HG02970 (cell line): ENCODE data around the gene NTRK3.
"Not testable (repeated sequence)": the region's sequence is repeated elsewhere in the genome, so short reads cannot be mapped to it uniquely, and the experiment has no call there.

Source experiments
- ATAC-seq: cut with Tn5 transposase; IDR thresholded peaks from one replicate; pipeline ENCODE4 v1.9.1; 2021; ENCODE audit warnings: mild to moderate bottlenecking, moderate library complexity, moderate number of reproducible peaks; ENCODE audit not compliant: unreplicated experiment, low FRiP score

Gene NTRK3

GRCh38 chr15:87858651-87859050 lies 397.9 kb downstream of the NTRK3 start:
- ATAC-seq, result no peak

DNA sequence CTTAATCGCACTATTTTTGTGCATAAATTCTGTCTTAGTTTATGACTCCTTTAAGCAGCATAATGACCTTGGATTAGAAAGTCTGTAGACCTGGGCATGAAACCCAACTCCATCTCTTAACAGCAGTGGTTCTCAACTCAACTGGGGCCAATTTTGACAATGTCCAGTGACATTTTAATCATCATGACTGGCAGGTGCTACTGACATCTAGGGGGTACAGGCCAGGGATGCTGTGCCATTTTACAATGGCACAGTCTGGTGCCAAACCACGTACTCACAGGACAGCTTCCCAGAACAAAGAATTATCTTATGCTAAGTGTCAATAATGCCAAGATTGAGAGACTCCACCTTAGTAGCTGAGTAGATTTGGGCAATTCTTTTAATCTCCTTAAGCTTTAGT lies 405.0 kb downstream of the NTRK3 start:
- no peak for ATAC-seq

DNA sequence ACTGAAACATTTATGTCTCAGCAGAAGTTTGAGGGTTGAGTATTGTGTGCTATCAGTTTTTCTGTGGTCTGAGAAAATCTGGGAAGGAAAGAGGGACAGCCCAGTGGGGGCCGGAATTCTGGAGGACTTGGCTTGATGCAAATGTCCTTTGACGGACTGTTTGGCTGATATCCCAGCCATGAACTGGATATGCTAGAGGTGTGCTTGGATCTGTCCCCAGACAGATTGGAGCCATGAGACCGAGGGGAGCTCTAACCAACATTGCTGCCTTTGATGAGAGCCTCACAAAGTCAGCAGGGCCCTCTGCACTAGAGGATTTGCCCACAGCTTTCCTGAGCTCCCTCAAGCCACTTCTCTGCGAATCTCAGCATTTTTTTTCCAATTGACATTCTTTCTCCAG lies 405.6 kb downstream of the NTRK3 start:
- ATAC-seq, result no peak

GRCh38 chr15:87849181-87849580 lies 407.4 kb downstream of the NTRK3 start:
- ATAC-seq, result no peak

- no peak for ATAC-seq
Measured at GRCh38 chr15:87848012-87848411, 408.5 kb downstream of the NTRK3 start.

GRCh38 chr15:87846746-87847145 lies 409.8 kb downstream of the NTRK3 start:
- ATAC-seq, result no peak

- no peak for ATAC-seq
Measured at GRCh38 chr15:87843312-87843711, 413.2 kb downstream of the NTRK3 start.

DNA sequence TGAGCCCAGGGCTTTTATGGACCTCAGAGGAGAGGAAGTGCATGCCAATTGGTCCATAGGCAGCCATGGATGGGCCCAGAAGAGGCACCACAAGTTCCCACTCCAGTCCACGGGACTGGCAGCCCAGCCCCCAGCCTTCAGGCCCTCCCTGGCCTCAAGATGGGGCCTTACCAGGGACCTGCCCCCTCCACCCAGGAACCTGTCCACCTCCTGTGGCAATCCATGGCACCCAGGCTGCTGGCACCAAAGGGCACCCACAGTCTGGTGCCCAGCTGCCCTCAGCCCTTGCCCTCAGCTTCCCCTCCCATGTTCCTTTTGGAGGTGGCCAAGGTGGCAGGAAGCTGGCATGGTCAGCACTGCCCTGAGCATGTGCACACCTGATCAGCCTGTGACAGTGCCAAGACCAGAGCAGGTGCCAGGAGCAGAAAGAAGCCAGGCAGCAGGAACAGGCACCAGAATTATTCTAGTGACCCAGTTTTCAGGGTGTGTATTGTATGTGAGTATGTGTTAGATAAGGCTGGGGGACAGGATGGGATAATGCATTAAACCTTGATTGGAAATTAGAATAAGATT lies 415.0 kb downstream of the NTRK3 start:
- ATAC-seq, result no peak

- ATAC-seq, result not testable (repeated sequence)
Measured at GRCh38 chr15:87835830-87836229, 420.7 kb downstream of the NTRK3 start.

DNA sequence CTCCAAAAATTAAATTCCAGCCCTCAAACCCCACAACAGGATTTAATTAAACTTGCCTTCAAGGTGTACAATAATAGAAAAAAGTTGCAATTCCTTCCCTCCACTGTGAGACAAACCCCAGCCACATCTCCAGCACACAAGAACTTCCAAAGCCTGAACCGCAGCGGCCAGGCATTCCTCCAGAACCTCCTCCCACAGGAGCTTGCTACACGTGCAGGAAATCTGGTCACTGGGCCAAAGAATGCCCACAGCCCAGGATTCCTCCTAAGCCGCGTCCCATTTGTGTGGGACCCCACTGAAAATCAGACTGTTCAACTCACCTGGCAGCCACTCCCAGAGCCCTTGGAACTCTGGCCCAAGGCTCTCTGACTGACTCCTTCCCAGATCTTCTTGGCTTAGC lies 423.2 kb downstream of the NTRK3 start:
- ATAC-seq, result not testable (repeated sequence)

DNA sequence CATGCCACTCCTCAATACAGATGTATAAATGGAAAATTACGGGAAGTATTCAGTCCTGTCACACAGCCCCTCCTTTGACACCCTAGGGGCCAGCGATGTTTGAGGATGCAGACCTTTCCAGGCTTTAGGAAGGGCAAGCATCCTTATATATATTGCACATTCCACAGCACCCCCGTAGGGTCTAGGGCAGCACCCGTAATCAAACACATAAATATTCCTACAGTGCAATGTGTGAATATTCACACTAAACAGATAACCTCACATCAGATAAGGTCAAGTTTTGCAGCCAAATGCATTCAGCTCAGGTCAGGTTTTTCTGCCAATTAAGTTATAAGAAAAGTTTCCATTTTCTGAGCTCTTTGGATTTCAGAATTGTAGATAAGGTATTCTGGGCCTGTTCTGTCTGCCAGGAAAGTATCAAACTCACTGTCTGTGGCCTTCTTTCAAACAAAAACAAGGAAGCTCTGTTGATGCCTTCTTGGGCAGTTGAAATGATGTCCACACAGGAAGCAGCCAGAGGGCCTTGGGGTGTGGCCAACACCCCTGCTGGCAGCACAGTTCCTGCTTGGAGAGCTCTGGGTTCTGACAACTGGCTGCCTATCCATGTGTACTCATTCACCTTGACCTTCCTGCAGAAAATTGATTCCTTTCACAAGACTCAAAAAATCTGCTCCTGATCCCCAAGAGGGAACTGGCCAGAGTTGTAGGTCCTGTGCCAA lies 427.0 kb downstream of the NTRK3 start:
- ATAC-seq, result no peak

DNA sequence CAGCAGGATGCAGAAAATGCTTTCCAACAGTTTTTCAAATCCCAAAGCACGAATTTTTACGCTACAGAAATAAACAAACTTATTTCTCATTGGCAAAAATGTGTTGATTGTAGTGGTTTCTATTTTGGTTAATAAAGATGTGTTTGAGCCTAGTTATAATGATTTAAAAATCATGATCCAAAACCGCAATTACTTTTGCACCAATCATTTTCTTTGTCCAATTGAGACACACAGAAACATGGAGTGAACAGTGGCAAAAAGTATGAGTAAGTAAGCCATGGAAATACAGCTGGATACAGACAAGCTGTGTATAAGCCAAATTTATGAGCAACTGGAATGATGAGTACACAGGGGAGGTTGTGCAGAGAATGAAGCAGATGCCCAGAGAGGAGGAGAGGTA lies 427.9 kb downstream of the NTRK3 start:
- ATAC-seq, result no peak

DNA sequence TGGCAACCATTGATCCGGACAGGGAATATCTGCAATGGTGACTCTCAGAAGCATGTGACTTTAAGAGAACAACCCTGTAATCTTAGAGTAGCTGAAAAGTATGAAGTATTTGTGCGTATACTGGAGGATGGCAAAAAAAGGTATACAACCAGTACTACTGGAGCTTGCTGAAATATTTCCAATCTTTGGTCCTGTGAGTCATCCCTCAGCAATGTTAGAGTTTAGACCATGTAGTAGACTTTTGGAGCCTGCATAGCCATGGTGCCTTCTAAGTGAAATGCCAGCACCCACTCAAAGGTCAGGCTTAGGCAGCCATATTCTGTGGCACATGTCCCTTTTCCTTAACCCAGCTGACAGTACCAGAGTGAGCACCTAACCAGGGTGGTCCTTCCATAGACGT lies 429.4 kb downstream of the NTRK3 start:
- no peak for ATAC-seq

GRCh38 chr15:87826119-87826747 lies 430.3 kb downstream of the NTRK3 start:
- no peak for ATAC-seq

- no peak for ATAC-seq
Measured at GRCh38 chr15:87818756-87819155, 437.8 kb downstream of the NTRK3 start.

GRCh38 chr15:87817553-87817952 lies 439.0 kb downstream of the NTRK3 start:
- ATAC-seq, result no peak

DNA sequence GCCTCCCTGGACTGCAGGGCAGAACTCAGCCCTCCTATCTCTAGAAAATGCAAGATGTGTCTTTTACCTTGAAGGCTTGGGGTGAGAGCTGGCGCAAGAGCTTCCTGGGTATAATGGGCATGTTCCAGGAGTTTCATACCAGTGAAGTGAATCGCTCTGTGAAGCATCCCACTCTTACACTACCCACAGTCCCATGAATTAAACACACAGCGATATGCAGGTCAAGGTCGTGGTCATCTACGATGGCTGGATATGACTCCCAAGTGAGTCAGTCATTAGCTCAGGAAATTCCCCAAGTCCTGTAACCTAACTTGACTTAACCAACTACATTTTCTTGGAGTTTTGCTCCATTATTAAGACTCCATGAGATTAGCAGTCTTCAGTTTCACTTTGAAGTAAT lies 439.7 kb downstream of the NTRK3 start:
- no peak for ATAC-seq

DNA sequence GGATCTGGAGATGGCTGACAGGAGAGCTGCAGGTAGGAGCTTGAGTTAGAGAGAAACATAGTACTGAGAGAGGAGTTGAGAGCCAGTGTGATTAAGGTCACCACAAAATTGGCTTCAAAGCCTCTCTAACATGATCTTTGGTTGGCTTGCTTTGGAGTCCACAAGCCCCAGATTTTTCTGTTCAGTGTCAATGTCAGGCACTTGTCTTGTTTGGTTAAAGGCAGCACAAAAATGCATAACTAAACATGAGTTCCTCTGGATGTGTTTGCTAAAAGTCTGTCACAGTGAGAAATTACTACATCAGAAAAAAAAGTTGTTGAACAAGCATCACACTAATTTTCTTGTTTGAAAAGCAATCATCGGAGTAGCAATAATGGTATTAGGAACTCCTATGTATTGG lies 440.5 kb downstream of the NTRK3 start:
- ATAC-seq, result no peak
